DMS153 treated with DMSO at 0.1 percent for 48 hours (cell line): ENCODE measurements around the gene CCDC92.

Source experiments
- DNase-seq: peaks from one replicate; lab custom pipeline; 2025; ENCODE audit not compliant: unreplicated experiment; lab: John Stamatoyannopoulos, UW

The CCDC92 gene

GRCh38 chr12:123891516-123892179 is 81.0 kb downstream of the CCDC92 start:
- no peak for DNase-seq

- DNase-seq, result no peak
Measured at GRCh38 chr12:123891011-123891410, 81.6 kb downstream of the CCDC92 start.

- no peak for DNase-seq
Measured at GRCh38 chr12:123890536-123890902, 82.1 kb downstream of the CCDC92 start.

GRCh38 chr12:123889848-123890535 is 82.6 kb downstream of the CCDC92 start:
- DNase-seq, result no peak

- DNase-seq, result no peak
Measured at GRCh38 chr12:123888989-123889388, 83.6 kb downstream of the CCDC92 start.

GRCh38 chr12:123886931-123887582 is 85.6 kb downstream of the CCDC92 start:
- DNase-seq, result no peak

GRCh38 chr12:123886258-123886657 is 86.4 kb downstream of the CCDC92 start:
- no peak for DNase-seq
